Measurements from ENCODE around the gene CGB8. TPM values are rescaled to one million over a fixed set of nuclear protein-coding genes. Genes with fewer than 3 reads are reported as not detected.
A peak's percentile ranks its signal among the peaks of the same experiment; 100 is the strongest.
"Not testable (repeated sequence)": the region's sequence is repeated elsewhere in the genome, so short reads cannot be mapped to it uniquely, and the experiment has no call there.

The CGB8 gene
- total and polyA plus RNA-seq, 12 donors = not detected

DNA sequence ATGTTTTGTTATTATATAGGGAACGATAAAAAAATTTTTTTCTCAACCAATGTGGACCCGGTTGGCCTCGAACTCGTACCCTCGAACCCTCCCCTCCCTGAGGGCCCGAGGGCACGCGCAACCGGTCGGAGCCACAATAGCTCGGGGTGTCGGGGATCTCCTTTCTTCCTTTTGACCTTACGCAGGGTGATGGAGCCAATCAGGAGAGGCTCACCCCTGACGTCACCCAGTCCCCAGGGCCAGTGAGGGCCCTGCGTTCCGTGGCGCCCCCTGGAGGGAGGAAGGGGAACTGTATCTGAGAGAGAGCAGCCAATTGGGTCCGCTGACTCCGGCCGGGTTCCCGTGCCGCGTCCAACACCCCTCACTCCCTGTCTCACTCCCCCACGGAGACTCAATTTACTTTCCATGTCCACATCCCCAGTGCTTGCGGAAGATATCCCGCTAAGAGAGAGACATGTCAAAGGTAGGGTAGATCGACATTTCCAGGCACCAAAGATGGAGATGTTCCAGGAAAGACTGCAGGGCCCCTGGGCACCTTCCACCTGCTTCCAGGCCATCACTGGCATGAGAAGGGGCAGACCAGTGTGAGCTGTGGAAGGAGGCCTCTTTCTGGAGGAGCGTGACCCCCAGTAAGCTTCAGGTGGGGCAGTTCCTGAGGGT lies 17.1 kb downstream of the CGB8 start, which contains the start of gene CGB2:
Gene CGB2, plus strand, starts transcription at position 249 of the 660 bp plus-strand sequence. Its CDS starts 206 bp downstream, at position 455.
- 20 to 33% (median 23%) methylated on average over 27 to 28 of the region's 28 CpGs for WGBS, 4 donors
- H3K4me3 ChIP-seq; H3K27me3 ChIP-seq; intact Hi-C loops (cut with DNase I); H3K4me1 ChIP-seq (replicated peaks in 1 of 2); H3K27ac ChIP-seq; H3K36me3 ChIP-seq (replicated peaks in 1 of 2); H3K9me3 ChIP-seq (replicated peaks in 1 of 3): not testable (repeated sequence)
- DNase-seq = peak in 3 of 7 donors; percentile 24 to 56 (median 54)
- peak in 3 of 6 experiments; percentile 6 to 51 (median 20) for TF ChIP-seq CTCF (IDR thresholded peaks at IDR 0.05)

- H3K9me3 ChIP-seq (replicated peaks in 1 of 3); H3K4me3 ChIP-seq; H3K4me1 ChIP-seq (replicated peaks in 1 of 2); H3K36me3 ChIP-seq (replicated peaks in 1 of 2); intact Hi-C loops (cut with DNase I); H3K27me3 ChIP-seq; H3K27ac ChIP-seq; DNase-seq: not testable (repeated sequence)
- WGBS, 4 donors = 93 to 100% (median 94%) methylated on average over 1 to 6 of the region's 8 CpGs
These were observed 18.6 kb downstream of the CGB8 start for GRCh38 chr19:49030323-49030722.

- H3K36me3 ChIP-seq (replicated peaks in 1 of 2); H3K27me3 ChIP-seq; H3K27ac ChIP-seq; intact Hi-C loops (cut with DNase I); H3K4me3 ChIP-seq; H3K4me1 ChIP-seq (replicated peaks in 1 of 2); DNase-seq; H3K9me3 ChIP-seq (replicated peaks in 1 of 3): not testable (repeated sequence)
- WGBS, 4 donors = 81 to 93% (median 84%) methylated on average over 3 to 14 of the region's 14 CpGs
These were observed 19.2 kb downstream of the CGB8 start for GRCh38 chr19:49029749-49030148.

GRCh38 chr19:49028686-49029085 lies 20.2 kb downstream of the CGB8 start:
- H3K27ac ChIP-seq; H3K4me1 ChIP-seq (replicated peaks in 1 of 2); H3K4me3 ChIP-seq; H3K36me3 ChIP-seq (replicated peaks in 1 of 2); H3K9me3 ChIP-seq (replicated peaks in 1 of 3); intact Hi-C loops (cut with DNase I); H3K27me3 ChIP-seq; DNase-seq: not testable (repeated sequence)
- 58 to 83% (median 80%) methylated on average over 2 to 9 of the region's 9 CpGs for WGBS, 4 donors

DNA sequence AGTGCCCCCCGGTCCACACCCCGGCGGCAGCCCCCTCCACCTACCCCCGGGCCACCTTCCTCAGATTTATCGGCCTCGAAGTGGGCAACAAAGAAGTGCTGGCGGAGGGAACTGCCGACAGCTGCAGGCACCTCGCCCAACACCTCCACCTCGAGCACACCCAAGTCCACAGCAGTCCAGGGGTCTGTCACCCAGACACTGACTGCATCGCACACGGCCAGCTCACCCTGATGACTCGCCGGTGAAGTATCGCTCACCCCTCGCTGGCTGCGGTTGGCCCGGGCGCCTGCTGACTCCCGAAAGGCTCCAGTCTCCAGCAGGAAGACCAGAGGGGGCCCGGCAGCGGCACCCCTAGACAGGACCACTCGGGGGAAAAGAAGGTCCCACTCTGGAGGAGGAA lies 23.3 kb downstream of the CGB8 start:
- H3K36me3 ChIP-seq (replicated peaks in 1 of 2); H3K27me3 ChIP-seq; H3K9me3 ChIP-seq (replicated peaks in 1 of 3); H3K4me3 ChIP-seq; H3K4me1 ChIP-seq (replicated peaks in 1 of 2); DNase-seq; intact Hi-C loops (cut with DNase I); H3K27ac ChIP-seq: not testable (repeated sequence)
- 76 to 82% (median 77%) methylated on average over 10 to 23 of the region's 23 CpGs; no CpG with 5 or more reads in 1 of the 4 donors for WGBS, 4 donors

DNA sequence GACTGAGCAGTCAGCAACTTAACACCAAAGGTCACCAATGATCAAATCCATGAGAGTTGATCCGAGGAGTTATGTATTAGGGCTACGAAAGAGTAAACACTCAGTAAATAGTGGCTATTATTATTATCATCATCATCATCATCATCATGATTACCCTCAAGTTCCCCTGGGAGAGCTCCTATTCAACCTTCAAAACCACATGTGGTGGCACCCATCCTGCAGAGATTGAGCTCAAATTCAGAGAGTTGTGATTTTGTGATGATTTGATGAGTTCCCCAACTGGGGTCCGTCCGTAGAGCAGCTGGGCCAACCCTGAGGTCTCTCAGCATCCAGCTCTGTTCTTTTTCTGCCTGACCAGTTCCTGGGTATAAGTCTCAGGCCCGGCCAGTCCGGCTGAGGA lies 23.8 kb downstream of the CGB8 start:
- 74 to 91% (median 78%) methylated on average over 4 of the region's 6 CpGs for WGBS, 4 donors
- H3K27ac ChIP-seq; H3K36me3 ChIP-seq (replicated peaks in 1 of 2); intact Hi-C loops (cut with DNase I); H3K4me3 ChIP-seq; H3K27me3 ChIP-seq; H3K9me3 ChIP-seq (replicated peaks in 1 of 3); DNase-seq; H3K4me1 ChIP-seq (replicated peaks in 1 of 2): not testable (repeated sequence)

DNA sequence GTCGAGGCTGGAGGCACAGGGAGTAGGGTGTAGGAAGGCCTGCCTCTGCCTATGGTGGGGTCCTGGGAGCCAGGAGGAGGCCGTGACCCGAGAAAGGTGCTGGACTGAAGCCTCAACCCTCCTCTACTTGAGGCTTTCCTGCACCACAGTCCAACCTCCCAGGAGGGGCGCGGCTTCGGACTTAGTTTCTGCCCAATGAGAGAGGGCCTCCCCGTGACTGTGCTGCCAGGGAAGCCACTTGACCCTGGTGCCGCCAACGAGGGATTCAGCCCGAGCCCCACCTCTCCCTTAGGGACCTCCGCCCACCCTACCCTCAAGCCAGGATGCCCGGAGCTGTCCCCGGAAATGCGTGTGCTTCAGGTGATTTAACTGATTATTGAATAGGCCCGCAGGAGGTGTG lies 24.7 kb downstream of the CGB8 start, which contains the start of gene CGB3:
Gene CGB3, minus strand, starts transcription at position 101 of the 400 bp plus-strand sequence. CDS start 362 bp downstream, outside the sequence.
- H3K4me1 ChIP-seq (replicated peaks in 1 of 2); H3K36me3 ChIP-seq (replicated peaks in 1 of 2); H3K9me3 ChIP-seq (replicated peaks in 1 of 3); intact Hi-C loops (cut with DNase I); DNase-seq; H3K4me3 ChIP-seq; H3K27ac ChIP-seq; H3K27me3 ChIP-seq: not testable (repeated sequence)
- WGBS, 4 donors = 74 to 75% methylated on average over 10 of the region's 15 CpGs; no CpG with 5 or more reads in 2 of the 4 donors

Data from adrenal gland (tissue), 12 donors.